ENCODE results near the gene SCAMP4. TPM values are rescaled to one million over a fixed set of nuclear protein-coding genes. Genes with fewer than 3 reads are reported as not detected.

The SCAMP4 gene
- total and polyA plus RNA-seq, 2 of the 13 experiments (the other 11 are each of a cell fraction or from before 2014, with no cell fraction given), result 10.7 to 13.7 TPM

DNA sequence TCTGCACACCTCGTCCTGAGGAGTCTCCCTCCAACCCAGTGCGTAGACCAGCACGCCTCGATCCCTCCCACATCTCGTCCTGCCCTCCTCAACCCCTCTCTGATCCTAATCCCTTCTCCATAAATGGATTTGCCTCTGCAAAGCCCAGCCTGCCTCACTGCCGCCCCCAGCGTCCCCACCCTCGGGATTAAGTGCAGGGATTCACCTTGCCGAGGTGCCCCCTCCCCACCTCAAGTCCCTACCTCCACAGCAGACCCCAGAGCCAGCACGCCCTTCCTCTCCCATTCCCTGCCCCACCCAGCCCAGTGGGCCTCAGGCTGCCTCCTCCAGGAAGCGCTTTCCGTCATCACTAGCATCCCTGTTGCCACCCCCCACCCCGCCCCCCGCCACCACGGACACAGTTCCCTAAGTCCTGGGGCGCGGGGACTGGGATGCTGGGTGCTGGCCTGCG, 45.8 kb upstream of the SCAMP4 start (continued):
- TF ChIP-seq, protein P1, sequence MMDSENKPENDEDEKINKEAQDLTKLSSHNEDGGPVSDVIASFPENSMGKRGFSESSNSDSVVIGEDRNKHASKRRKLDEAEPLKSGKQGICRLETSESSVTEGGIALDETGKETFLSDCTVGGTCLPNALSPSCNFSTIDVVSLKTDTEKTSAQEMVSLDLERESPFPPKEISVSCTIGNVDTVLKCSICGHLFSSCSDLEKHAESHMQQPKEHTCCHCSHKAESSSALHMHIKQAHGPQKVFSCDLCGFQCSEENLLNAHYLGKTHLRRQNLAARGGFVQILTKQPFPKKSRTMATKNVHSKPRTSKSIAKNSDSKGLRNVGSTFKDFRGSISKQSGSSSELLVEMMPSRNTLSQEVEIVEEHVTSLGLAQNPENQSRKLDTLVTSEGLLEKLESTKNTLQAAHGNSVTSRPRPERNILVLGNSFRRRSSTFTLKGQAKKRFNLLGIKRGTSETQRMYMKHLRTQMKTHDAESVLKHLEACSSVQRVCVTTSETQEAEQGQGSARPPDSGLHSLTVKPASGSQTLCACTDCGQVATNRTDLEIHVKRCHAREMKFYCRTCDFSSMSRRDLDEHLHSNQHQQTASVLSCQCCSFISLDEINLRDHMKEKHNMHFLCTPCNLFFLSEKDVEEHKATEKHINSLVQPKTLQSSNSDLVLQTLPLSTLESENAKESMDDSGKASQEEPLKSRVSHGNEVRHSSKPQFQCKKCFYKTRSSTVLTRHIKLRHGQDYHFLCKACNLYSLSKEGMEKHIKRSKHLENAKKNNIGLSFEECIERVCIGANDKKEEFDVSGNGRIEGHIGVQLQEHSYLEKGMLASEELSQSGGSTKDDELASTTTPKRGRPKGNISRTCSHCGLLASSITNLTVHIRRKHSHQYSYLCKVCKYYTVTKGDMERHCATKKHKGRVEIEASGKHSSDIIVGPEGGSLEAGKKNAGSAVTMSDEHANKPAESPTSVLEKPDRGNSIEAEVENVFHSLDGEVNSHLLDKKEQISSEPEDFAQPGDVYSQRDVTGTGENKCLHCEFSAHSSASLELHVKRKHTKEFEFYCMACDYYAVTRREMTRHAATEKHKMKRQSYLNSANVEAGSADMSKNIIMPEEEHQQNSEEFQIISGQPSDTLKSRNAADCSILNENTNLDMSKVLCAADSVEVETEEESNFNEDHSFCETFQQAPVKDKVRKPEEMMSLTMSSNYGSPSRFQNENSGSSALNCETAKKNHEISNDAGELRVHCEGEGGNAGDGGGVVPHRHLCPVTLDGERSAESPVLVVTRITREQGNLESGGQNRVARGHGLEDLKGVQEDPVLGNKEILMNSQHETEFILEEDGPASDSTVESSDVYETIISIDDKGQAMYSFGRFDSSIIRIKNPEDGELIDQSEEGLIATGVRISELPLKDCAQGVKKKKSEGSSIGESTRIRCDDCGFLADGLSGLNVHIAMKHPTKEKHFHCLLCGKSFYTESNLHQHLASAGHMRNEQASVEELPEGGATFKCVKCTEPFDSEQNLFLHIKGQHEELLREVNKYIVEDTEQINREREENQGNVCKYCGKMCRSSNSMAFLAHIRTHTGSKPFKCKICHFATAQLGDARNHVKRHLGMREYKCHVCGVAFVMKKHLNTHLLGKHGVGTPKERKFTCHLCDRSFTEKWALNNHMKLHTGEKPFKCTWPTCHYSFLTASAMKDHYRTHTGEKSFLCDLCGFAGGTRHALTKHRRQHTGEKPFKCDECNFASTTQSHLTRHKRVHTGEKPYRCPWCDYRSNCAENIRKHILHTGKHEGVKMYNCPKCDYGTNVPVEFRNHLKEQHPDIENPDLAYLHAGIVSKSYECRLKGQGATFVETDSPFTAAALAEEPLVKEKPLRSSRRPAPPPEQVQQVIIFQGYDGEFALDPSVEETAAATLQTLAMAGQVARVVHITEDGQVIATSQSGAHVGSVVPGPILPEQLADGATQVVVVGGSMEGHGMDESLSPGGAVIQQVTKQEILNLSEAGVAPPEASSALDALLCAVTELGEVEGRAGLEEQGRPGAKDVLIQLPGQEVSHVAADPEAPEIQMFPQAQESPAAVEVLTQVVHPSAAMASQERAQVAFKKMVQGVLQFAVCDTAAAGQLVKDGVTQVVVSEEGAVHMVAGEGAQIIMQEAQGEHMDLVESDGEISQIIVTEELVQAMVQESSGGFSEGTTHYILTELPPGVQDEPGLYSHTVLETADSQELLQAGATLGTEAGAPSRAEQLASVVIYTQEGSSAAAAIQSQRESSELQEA (CRISPR knock-in tag; IDR thresholded peaks at IDR 0.05; ENCODE audit: not compliant biosample characterization), result no peak
- no peak for TF ChIP-seq NFKBIZ (CRISPR knock-in tag; IDR thresholded peaks at IDR 0.05)
- TF ChIP-seq ZNF333 (CRISPR knock-in tag; IDR thresholded peaks at IDR 0.05; ENCODE audit: borderline replicate concordance), result no peak

All from HepG2 (cell line).